Neural cell (in vitro differentiated cells): ENCODE results near the gene ZBTB25. TPM values are rescaled to one million over a fixed set of nuclear protein-coding genes. Genes with fewer than 3 reads are reported as not detected.

Experiments
- H2AFZ ChIP-seq: fragments of 200-600, 300-800 bp; sonication (generic), shearing (Covaris generic); 2 replicates; pipeline ENCODE4 v1.6.0; 2014; ENCODE audit warnings: low read depth, mild to moderate bottlenecking, antibody characterized with exemption, low read length, moderate library complexity
- H3F3A ChIP-seq: fragments of 200-600 bp; shearing (Covaris generic); 2 replicates; pipeline ENCODE4 v1.6.1; 2016; ENCODE audit warnings: mild to moderate bottlenecking, moderate library complexity, mixed read lengths, antibody characterized with exemption, low read length; ENCODE audit not compliant: insufficient read depth, poor library complexity, severe bottlenecking
- H3K27ac ChIP-seq: fragments of 200-600, 300-800 bp; sonication (generic), shearing (Covaris generic); 2 replicates; pipeline ENCODE4 v1.5.1; 2014; ENCODE audit warnings: mild to moderate bottlenecking, low read length, moderate library complexity
- H3K27me3 ChIP-seq: fragments of 300-800, 200-600 bp; sonication (generic), shearing (Covaris generic); 2 replicates; pipeline ENCODE4 v1.6.0; 2014; ENCODE audit warnings: mild to moderate bottlenecking, low read depth, low read length, moderate library complexity; ENCODE audit not compliant: insufficient read depth
- H3K36me3 ChIP-seq: fragments of 300-800, 200-600 bp; sonication (generic), shearing (Covaris generic); 2 replicates; pipeline ENCODE4 v1.5.1; 2014; ENCODE audit warnings: mild to moderate bottlenecking, antibody characterized with exemption, low read length, moderate library complexity; ENCODE audit not compliant: insufficient read depth
- H3K4me2 ChIP-seq: fragments of 300-800, 200-600 bp; sonication (generic), shearing (Covaris generic); 2 replicates; pipeline ENCODE4 v1.6.0; 2014; ENCODE audit warnings: mild to moderate bottlenecking, low read length
- H3K4me3 ChIP-seq: fragments of 300-800, 200-600 bp; sonication (generic), shearing (Covaris generic); 2 replicates; pipeline ENCODE4 v1.5.1; 2014; ENCODE audit warnings: mild to moderate bottlenecking, low read length, moderate library complexity
- H3K79me2 ChIP-seq: fragments of 200-600 bp; shearing (Covaris generic); replicated peaks from 2 replicates; pipeline ENCODE4 v1.6.0; 2014; ENCODE audit warnings: mild to moderate bottlenecking, low read length, moderate library complexity; ENCODE audit not compliant: insufficient read depth
- H3K9ac ChIP-seq: fragments of 300-800, 200-600 bp; sonication (generic), shearing (Covaris generic); 2 replicates; pipeline ENCODE4 v1.6.1; 2016; ENCODE audit warnings: mild to moderate bottlenecking, low read length, mixed read lengths
- H3K9me2 ChIP-seq: fragments of 200-600 bp; shearing (Covaris generic); 2 replicates; pipeline ENCODE4 v1.6.1; 2016; ENCODE audit warnings: mild to moderate bottlenecking, low read length, mixed read lengths; ENCODE audit not compliant: insufficient read depth
- H3K9me3 ChIP-seq: fragments of 200-600, 300-800 bp; sonication (generic), shearing (Covaris generic); 2 replicates; pipeline ENCODE4 v1.6.1; 2016; ENCODE audit warnings: mild to moderate bottlenecking, mixed run types, low read length, moderate library complexity, mixed read lengths
- H4K20me1 ChIP-seq: fragments of 200-600 bp; shearing (Covaris generic); 2 replicates; pipeline ENCODE4 v1.6.1; 2016; ENCODE audit warnings: mild to moderate bottlenecking, mixed run types; ENCODE audit not compliant: insufficient read depth
- CTCF ChIP-seq: fragments of 450-650 bp; IDR thresholded peaks from 2 replicates; pipeline ENCODE4 v1.5.1; 2014; ENCODE audit warnings: antibody characterized with exemption, mild to moderate bottlenecking, moderate library complexity; ENCODE audit not compliant: poor library complexity, severe bottlenecking
- EP300 ChIP-seq: fragments of 450-650 bp; conservative IDR thresholded peaks from 2 replicates; pipeline ENCODE4 v1.6.1; 2014; ENCODE audit warnings: antibody characterized with exemption, mild to moderate bottlenecking, moderate library complexity; ENCODE audit not compliant: poor library complexity, severe bottlenecking
- EZH2 ChIP-seq: fragments of 200-600, 300-800 bp; shearing (Covaris generic), sonication (generic); IDR thresholded peaks from 2 replicates; pipeline ENCODE4 v1.6.1; 2014; ENCODE audit warnings: antibody characterized with exemption, low read length, borderline replicate concordance, mild to moderate bottlenecking; ENCODE audit not compliant: insufficient read depth, poor library complexity, severe bottlenecking
- MXI1 ChIP-seq: fragments of 450-650 bp; conservative IDR thresholded peaks from 2 replicates; pipeline ENCODE4 v1.6.1; 2014; ENCODE audit warnings: antibody characterized with exemption, mild to moderate bottlenecking; ENCODE audit not compliant: poor library complexity, severe bottlenecking
- POLR2AphosphoS5 ChIP-seq: IDR thresholded peaks from 2 replicates; pipeline ENCODE4 v1.6.1; 2012
- RAD21 ChIP-seq: fragments of 450-650 bp; conservative IDR thresholded peaks from 2 replicates; pipeline ENCODE4 v1.6.1; 2014; ENCODE audit warnings: antibody characterized with exemption, mild to moderate bottlenecking, moderate library complexity
- REST ChIP-seq: IDR thresholded peaks from 2 replicates; pipeline ENCODE4 v1.6.1; 2012; ENCODE audit warnings: borderline replicate concordance
- SMC3 ChIP-seq: fragments of 450-650 bp; conservative IDR thresholded peaks from 2 replicates; pipeline ENCODE4 v1.6.1; 2014; ENCODE audit warnings: antibody characterized with exemption, mild to moderate bottlenecking, moderate library complexity; ENCODE audit not compliant: poor library complexity
- TAF1 ChIP-seq: IDR thresholded peaks from 2 replicates; pipeline ENCODE4 v1.6.1; 2012; ENCODE audit warnings: low read depth
- polyA plus RNA-seq: library from polyadenylated mRNA; depleted of rRNA; stranded (reverse); fragments of >200 nt; gene quantifications from 2 replicates; pipeline ENCODE4 v1.2.3, GENCODE V29; 2014

Gene ZBTB25
- polyA plus RNA-seq, 1 donor from 2014 or later: 5.3 TPM

GRCh38 chr14:64476438-64476837 is 27.2 kb downstream of the ZBTB25 start:
- H3K4me3 ChIP-seq: no peak overlapping the region
- no peaks in the 10 kb centered on the region for H3K9me3 ChIP-seq
- no peaks in the 10 kb centered on the region for H4K20me1 ChIP-seq
- no peak overlapping the region for H3K9ac ChIP-seq
- H3K4me2 ChIP-seq: no peak overlapping the region
- no peaks in the 10 kb centered on the region for H3K27me3 ChIP-seq
- no peaks in the 10 kb centered on the region for H3F3A ChIP-seq
- no peaks in the 10 kb centered on the region for H3K79me2 ChIP-seq
- H3K9me2 ChIP-seq: no peaks in the 10 kb centered on the region
- no peaks in the 10 kb centered on the region for H3K36me3 ChIP-seq
- no peak overlapping the region for H2AFZ ChIP-seq
- TF ChIP-seq MXI1 (no peak), SMC3 (no peak), TAF1 (no peak)
- H3K27ac ChIP-seq: no peak overlapping the region

DNA sequence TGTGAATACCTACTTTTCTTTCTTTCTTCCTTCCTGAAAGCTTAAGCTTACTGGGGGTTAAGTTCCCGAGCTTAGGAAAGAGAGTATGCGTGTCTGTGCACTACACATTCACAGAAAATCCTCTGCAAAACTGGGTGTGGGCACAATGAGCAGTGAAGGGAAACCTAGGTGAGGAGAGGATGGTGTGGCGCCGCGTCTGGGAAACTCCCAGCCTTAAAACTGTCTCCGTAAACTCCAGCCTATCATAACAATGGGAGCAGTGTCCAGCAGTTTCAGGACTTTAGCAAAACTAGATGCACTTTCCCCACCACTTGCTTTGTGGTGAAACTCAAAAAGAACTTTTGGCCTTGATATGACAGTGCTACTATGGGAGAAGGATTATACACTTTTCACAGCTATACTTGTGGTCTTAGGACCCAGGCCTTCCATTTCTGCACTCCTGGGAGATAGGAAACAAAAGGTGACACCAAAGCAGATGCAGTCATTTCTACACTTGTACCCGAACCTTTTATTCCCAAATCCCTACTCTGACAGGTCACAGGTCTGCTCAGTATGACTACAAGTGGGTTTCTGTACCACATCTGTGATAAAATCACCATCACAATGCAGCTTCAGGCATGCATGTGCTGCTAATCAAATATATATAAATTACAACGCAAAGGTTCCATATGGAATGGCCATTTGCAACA is 27.9 kb downstream of the ZBTB25 start:
- H3K27ac ChIP-seq: no peak overlapping the region
- H3K4me3 ChIP-seq: no peak overlapping the region
- H3K9me3 ChIP-seq: no peaks in the 10 kb centered on the region
- no peaks in the 10 kb centered on the region for H3F3A ChIP-seq
- H3K4me2 ChIP-seq: no peak overlapping the region
- no peaks in the 10 kb centered on the region for H3K9me2 ChIP-seq
- no peaks in the 10 kb centered on the region for H3K36me3 ChIP-seq
- H3K27me3 ChIP-seq: no peaks in the 10 kb centered on the region
- H4K20me1 ChIP-seq: no peaks in the 10 kb centered on the region
- no peaks in the 10 kb centered on the region for H3K79me2 ChIP-seq
- TF ChIP-seq POLR2AphosphoS5: no peak
- TF ChIP-seq EP300: no peak
- no peak for TF ChIP-seq CTCF
- TF ChIP-seq MXI1: no peak
- no peak for TF ChIP-seq TAF1
- TF ChIP-seq SMC3: no peak
- no peak for TF ChIP-seq RAD21
- TF ChIP-seq EZH2: no peak
- TF ChIP-seq REST: no peak
- no peak overlapping the region for H3K9ac ChIP-seq
- no peak overlapping the region for H2AFZ ChIP-seq
